ENCODE measurements around the gene RAB3GAP2.
"Not testable (repeated sequence)": the region's sequence is repeated elsewhere in the genome, so short reads cannot be mapped to it uniquely, and the experiment has no call there.

RAB3GAP2 gene

DNA sequence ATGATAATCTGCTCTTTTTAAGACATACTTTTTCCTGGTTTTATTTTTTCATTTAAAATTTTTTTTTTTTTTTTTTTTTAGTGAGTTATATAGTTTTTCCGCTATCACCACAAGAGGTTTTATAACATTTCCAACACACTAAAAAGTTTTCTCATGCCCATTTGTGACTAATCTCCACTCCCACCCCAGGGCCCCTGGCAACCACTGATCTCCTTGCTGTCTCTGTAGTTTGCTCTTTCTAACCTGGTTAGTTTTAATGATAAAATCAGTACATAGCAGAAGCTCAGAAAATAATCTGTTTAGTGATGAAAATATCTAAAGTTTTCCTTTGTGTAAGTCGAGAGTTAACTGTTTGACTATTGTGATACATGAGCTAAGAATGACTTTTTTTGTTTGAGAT lies 136.5 kb downstream of the RAB3GAP2 start:
- DNase-seq, result no peak

DNA sequence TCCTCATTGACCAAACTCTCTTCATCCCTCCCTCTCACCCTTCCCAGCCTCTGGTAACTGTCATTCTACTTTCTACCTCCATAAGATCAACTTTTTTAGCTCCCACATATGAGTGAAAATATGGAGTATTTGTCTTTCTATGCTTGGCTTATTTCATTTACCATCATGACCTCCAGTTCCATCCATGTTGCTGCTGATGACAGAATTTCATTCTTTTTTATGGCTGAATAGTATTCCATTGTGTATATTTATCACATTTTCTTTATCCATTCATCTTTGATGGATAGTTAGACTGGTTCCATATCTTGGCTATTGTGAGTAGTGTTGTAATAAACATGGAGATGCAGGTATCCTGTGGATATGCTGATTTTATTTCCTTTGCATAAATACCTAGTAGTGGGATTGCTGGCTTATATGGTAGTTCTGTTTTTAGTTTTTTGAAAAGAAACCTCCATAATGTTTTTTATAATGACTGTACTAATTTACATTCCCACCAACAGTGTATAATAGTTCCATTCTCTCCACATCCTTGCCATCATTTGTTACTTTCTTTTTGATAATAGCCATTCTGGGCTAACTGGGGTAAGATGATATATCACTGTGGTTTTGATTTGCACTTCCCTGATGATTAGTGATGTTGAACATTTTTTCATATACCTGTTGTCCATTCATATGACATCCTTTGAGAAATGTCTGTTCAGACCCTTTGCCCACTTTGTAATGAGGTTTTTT lies 142.6 kb downstream of the RAB3GAP2 start:
- DNase-seq, result no peak

DNA sequence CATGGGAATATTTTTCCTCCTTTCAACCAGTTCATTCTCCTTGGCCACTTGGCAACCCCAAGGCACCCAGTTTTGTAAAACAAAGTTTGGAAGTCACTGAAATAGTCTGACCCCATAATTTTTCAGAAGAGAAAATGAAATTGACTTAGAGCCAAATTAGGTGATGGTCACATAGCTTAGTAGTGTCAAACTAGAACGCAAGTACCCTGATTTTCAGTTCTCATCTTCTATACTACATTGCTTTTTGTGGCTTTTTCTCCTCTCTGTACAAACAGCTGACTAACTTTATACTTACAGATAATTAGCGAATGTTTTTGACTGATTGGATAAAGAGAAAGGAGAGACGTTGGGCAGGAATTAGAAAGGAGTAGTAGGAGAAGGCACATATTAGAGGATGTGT lies 145.2 kb downstream of the RAB3GAP2 start:
- no peak for DNase-seq

DNA sequence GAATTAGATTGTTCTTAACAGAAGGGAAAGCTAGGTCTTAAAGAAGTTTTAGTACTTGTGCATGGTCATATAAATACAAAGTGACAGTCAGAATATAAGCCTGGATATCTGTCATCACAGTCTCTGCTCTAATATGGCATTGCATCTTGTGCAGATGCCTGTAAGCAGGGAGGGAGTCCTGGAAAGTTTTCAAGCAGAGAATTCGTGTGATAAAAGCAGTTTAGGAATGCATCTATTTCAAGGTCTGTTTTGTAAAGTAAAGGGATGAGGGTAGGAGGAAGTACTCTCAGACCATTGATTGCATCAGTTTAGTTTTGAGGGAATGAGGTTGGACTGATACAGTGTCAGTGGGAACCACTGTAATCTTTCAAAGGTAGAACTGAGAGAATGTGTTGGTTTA lies 147.7 kb downstream of the RAB3GAP2 start:
- no peak for DNase-seq

DNA sequence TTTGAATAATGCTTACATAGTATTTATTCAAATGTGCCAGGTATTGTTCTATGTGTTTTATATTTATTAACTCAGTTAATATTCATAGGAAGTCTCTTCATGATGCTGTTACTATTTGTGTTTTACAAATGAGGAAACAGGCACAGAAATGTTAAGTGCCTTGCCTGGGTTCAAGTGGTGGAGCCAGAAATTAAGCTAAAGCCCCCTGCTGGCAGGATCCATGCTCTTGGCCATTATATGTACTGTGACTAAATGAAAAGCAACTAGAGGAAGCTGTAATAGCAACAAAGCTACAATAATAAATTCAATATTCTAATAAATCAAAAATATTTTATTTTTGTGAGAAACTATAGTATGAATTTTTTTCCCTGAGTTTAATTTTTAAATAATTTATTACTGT lies 148.4 kb downstream of the RAB3GAP2 start:
- peak in 1 of 4 experiments; percentile 2 for DNase-seq

DNA sequence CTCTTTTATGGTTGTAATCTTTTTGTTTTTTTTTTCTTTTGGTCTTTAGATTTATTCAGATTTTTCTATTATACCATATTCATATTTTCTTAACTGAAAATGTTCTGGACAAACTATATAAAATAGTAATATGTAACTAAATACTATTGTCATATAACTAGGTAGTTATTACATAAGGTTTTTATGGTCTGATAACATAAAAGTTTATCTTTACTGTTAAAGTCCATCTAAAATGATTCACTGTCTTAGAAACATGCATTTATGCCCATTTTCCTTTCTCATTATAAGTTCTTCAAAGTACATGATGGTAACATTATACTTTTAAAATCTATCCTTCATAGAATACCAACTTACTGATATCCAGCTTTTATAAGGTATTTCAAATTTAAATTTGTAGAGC lies 149.2 kb downstream of the RAB3GAP2 start:
- no peak for DNase-seq

DNA sequence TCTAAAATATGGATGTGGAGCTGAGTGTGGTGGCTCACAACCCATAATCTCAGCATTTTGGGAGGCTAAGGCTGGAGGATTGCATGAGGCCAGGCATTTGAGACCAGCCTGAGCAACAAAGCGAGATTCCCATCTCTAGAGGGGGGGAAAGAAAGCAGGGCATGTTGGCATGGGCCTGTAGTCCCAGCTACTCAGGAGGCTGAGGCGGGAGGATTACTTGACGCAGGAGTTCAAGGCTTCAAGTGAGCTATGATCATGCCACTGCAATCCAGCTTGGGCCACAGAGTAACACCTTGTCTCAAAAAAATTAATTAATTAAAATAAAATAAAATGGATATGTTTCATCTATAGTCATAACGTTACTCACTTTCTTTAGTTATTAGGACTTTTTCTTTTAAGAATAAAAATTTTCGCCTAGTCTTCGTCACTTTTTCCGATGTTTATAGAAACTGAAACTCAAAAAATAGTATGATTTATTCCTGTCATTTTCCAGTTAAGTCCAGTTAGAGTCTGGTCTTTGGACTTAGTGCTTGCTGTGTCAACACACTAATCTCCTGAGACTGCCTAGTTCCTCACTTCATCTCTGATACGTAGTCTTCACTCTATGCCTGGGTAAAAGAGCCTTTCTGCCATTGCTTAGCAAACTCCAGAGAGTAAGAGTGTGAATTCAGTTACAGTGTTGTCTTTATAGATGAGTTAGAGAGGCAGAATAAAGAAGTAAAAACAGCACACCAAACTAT lies 150.3 kb downstream of the RAB3GAP2 start:
- no peak for DNase-seq

DNA sequence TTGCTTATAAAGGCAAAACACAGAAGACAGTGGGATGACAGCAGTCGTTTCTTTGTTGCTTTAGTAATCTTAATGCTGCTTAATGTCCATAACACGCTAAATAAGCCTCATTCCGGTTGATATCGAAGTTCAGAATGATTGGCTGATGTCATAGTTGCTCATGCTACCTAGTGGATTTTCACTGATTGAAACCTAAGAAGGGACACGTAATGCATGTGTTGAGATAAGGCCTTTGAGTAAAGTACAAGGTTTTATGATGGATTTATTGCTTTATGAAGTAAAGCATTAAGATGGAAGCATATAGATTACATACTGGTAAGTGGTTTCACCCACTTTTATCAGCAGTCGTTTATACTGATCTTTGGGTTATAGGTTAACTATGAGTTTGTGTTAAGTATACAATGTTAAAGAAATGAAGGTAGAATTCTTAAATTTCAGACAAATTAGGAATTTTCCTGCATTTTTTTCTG lies 153.2 kb downstream of the RAB3GAP2 start:
- no peak for DNase-seq

DNA sequence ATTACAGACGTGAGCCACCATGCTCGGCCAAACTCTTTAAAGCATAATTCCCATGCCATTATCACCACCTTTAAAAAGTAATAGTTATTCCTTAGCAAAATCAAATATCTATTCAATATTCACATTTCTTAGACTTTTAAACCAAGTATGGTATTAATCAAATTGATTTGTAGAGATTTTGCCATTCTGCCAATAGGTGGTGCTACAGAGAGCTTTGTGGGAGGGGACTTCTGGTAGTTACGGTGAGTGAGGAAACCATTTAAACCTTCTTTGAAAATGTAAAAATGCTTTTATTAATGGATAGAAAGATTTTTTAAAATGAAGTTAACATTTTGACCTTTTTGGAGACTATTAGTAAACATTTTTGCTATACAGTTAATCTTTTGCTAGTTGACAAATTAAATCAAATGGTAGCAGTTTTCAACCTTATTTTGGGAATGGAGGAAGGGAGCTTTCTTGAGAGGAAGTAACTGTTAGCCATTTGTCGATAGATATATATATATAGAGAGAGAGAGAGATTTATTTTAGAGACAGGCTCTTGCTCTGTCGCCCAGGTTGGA lies 159.0 kb downstream of the RAB3GAP2 start:
- peak in 1 of 4 experiments; percentile 3 for DNase-seq

DNA sequence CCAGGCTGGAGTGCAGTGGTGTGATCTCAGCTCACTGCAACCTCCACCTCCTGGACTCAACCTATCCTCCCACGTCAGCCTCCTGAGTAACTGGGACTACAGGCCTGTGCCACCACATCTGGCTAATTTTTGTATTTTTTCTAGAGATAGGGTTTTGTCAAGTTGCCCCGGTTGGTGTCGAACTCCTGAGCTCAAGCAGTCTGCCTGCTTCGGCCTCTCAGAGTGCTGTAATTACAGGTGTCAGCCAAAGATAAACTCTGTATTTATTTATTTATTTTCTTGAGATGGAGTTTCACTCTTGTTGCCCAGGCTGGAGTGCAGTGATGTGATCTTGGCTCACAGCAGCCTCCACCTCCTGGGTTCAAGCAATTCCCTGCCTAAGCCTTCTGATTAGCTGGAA lies 159.7 kb downstream of the RAB3GAP2 start:
- DNase-seq, result not testable (repeated sequence)

DNA sequence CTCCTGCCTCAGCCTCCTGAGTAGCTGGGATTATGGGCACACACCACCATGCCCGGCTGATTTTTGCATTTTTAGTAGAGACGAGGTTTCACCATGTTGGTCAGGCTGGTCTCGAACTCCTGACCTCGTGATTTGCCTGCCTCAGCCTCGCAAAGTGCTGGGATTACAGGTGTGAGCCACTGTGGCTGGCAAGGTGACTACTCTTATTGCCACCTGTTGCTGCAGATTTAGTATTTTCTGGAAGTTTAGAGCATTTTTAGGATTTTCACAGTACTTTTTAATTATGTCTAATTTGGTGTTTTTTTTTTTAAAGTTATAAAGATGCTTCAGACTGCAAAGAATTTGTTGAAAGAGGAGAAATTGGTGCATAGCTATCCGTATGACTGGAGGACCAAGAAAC lies 161.8 kb downstream of the RAB3GAP2 start:
- not testable (repeated sequence) for DNase-seq

DNA sequence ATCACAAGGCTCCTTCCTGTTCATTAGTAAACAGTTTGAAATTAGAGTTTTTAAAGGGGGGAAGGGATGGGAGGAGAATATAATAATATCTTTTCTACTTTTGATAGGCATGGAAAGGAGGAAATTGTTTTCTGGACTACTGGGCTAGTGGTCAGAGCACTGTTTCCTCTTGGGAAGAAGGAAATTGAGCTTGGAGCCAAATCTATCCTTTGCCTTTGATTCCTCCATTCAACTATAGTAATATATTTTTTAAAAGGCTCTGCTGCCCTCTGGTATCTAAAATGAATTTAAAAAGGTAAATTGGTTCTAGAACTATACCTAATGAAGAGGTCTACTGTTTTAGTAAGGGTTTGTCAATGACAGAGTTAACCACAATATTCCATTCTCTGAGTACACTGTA lies 172.4 kb downstream of the RAB3GAP2 start:
- no peak for DNase-seq
